ENCODE measurements around the gene IGFL4. TPM values are rescaled to one million over a fixed set of nuclear protein-coding genes. Genes with fewer than 3 reads are reported as not detected.

Gene IGFL4
- total RNA-seq (ENCODE audit: low replicate concordance): 1.3 and 3.3 TPM in 2 replicates
- long read RNA-seq, partial matches to known transcripts: 2 of 12 reads
- long read RNA-seq, other reads (novel, unspliced or antisense): 7 of 12 reads

DNA sequence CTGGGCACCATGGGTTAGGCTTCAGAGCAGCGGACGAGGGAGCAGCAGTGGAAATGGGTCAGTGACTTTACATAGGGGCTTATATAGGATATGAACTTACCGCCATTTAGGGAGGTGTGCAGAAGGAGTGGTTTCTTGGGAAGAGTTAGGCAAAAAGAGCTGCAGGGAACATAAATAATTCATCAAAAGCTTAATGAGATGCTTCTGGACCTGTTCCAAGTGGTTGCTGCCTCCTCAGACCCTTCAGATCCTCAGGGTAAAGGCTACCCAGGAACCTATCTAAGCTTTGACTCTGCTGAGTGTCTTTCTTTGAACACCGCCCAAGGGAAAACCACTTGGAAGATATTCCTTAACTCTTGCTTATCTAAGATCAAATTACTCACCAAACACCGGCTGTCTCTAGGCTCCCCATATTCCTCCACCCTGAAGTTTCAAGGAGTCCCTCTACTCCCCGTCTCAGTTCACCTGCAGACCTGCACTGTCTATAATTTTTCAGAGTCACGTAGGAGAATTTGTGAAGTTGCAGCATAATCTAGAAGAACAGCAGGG is at the start of gene IGFL4:
Gene IGFL4, minus strand, starts transcription at position 51 of the 549 bp plus-strand sequence. Its CDS starts 40 bp downstream, at position 11.
- H3K4me3 Mint-ChIP-seq: no peak within 1 kb of the TSS
- H3K9me3 Mint-ChIP-seq: peaks cover 13% of the 10 kb centered on the region
- DNase-seq (ENCODE audit: extremely low spot score, unreplicated experiment): no peak
- H3K4me1 Mint-ChIP-seq (ENCODE audit: unreplicated experiment): peaks cover 10% of the 10 kb centered on the region
- TF ChIP-seq, protein P1, sequence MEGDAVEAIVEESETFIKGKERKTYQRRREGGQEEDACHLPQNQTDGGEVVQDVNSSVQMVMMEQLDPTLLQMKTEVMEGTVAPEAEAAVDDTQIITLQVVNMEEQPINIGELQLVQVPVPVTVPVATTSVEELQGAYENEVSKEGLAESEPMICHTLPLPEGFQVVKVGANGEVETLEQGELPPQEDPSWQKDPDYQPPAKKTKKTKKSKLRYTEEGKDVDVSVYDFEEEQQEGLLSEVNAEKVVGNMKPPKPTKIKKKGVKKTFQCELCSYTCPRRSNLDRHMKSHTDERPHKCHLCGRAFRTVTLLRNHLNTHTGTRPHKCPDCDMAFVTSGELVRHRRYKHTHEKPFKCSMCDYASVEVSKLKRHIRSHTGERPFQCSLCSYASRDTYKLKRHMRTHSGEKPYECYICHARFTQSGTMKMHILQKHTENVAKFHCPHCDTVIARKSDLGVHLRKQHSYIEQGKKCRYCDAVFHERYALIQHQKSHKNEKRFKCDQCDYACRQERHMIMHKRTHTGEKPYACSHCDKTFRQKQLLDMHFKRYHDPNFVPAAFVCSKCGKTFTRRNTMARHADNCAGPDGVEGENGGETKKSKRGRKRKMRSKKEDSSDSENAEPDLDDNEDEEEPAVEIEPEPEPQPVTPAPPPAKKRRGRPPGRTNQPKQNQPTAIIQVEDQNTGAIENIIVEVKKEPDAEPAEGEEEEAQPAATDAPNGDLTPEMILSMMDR (conservative IDR thresholded peaks at IDR 0.05): no peak
- H3K36me3 Mint-ChIP-seq: peaks cover 5% of the 10 kb centered on the region
- no peak within 1 kb of the TSS for H3K27ac Mint-ChIP-seq
- H3K27me3 Mint-ChIP-seq: no peaks in the 10 kb centered on the region

DNA sequence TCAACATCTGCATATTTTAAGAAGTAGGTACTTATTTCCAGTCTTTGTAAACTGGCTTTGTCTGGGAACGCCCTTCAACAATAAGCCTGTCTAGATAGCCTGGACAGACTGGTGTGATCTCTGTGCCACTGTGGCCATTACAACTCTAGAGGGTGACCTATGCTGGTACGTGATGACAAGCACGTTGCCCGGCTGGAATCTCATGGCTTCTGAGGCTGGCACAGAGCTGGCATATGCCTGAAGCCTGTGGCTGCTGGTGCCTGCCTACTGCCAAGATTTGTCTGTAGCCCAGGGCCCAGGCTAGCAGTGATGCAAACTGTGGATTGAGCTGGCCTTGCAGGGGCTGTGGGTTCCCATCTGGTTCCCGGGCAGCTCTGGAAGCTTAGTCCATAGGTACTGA is 49.6 kb upstream of the IGFL4 start:
- TF ChIP-seq, protein P1 (conservative IDR thresholded peaks at IDR 0.05): no peak
- H3K4me3 Mint-ChIP-seq: no peak overlapping the region
- H3K27ac Mint-ChIP-seq: no peak overlapping the region
- peaks cover 5% of the 10 kb centered on the region for H3K27me3 Mint-ChIP-seq
- H3K9me3 Mint-ChIP-seq: peaks cover 11% of the 10 kb centered on the region
- H3K4me1 Mint-ChIP-seq (ENCODE audit: unreplicated experiment): no peaks in the 10 kb centered on the region
- no peak for DNase-seq (ENCODE audit: extremely low spot score, unreplicated experiment)
- H3K36me3 Mint-ChIP-seq: no peaks in the 10 kb centered on the region

DNA sequence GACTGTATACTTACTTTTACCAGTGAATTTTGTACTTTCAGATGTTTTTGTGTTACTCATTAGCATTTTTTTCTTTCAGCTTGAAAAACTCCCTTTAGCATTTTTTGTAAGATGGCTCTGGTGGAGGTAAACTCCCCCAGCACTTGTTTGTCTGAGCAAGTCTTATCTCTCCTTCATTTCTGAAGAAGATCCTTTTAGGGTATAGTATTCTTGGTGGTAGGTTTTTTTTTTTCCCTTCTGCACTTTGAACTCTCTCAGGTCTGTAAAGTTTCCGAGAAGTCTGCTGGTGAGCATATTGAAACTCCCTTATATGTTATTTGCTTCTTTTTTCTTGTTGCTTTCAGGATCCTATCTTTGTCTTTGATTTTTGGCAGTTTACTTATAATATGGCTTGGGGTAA is 48.6 kb upstream of the IGFL4 start:
- Mint-ChIP-seq H3K36me3 (no peaks in the 10 kb centered on the region), H3K27me3 (peaks cover 5% of the 10 kb centered on the region), H3K4me1 (ENCODE audit: unreplicated experiment) (no peaks in the 10 kb centered on the region), H3K4me3 (no peak overlapping the region), H3K27ac (no peak overlapping the region), H3K9me3 (peaks cover 11% of the 10 kb centered on the region)
- TF ChIP-seq, protein P1 (conservative IDR thresholded peaks at IDR 0.05): no peak
- DNase-seq (ENCODE audit: extremely low spot score, unreplicated experiment): no peak

DNA sequence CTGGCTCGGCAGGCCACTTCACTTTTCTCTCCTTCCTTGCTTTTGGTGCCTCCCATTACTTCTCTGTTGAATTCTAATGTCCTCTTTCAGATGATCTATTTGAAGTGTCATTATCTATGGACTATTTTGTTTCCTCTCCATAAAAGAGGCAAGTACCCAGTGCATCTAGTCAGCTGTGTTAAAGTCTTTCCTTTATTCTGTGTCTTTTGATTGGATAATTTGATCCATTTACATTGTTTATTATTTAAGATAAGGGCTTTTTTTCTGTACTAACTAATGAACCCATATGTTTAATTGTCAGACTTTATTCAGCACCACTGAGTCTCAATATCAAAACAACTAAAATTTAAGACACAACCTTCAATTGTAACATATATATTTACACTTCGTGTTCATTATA is 47.3 kb upstream of the IGFL4 start:
- TF ChIP-seq, protein P1 (conservative IDR thresholded peaks at IDR 0.05): no peak
- Mint-ChIP-seq H3K27me3 (no peaks in the 10 kb centered on the region), H3K4me3 (no peak overlapping the region), H3K36me3 (no peaks in the 10 kb centered on the region), H3K9me3 (peaks cover 11% of the 10 kb centered on the region), H3K4me1 (ENCODE audit: unreplicated experiment) (no peaks in the 10 kb centered on the region), H3K27ac (no peak overlapping the region)
- DNase-seq (ENCODE audit: extremely low spot score, unreplicated experiment): no peak

DNA sequence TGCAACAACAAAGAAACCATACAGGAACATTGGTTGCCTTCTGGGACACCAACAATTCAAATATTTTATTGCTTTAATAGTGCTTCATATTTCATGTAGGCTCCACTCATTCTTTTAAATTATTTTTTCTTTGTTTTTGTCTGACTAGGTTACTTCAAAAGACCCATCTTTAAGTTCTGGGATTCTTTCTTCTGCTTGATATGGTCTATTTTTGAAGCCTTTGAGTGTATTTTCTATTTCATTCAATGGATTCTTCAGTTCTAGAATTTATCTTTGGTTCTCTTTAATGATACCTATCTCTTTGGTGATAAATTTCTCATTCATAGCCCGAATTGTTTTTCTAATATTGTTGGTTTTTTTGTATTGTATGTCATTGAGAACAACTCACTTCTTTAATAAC is 45.1 kb upstream of the IGFL4 start:
- TF ChIP-seq, protein P1 (conservative IDR thresholded peaks at IDR 0.05): no peak
- Mint-ChIP-seq H3K9me3 (peaks cover 16% of the 10 kb centered on the region), H3K36me3 (no peaks in the 10 kb centered on the region), H3K27me3 (peaks cover 5% of the 10 kb centered on the region), H3K4me3 (no peak overlapping the region), H3K4me1 (ENCODE audit: unreplicated experiment) (peaks cover 8% of the 10 kb centered on the region), H3K27ac (no peak overlapping the region)
- DNase-seq (ENCODE audit: extremely low spot score, unreplicated experiment): no peak
